C4-2B (cell line): Measurements from ENCODE around the gene ANKEF1.

Experiments
- ZFX ChIP-seq: fragments of 450-650 bp; IDR thresholded peaks from 2 replicates; pipeline ENCODE4 v1.6.1; 2017
- TF ChIP-seq, protein P1 (sequence below): fragments of 450-650 bp; conservative IDR thresholded peaks from 2 replicates; pipeline ENCODE4 v1.5.1; 2017; ENCODE audit warnings: mild to moderate bottlenecking

DNA sequence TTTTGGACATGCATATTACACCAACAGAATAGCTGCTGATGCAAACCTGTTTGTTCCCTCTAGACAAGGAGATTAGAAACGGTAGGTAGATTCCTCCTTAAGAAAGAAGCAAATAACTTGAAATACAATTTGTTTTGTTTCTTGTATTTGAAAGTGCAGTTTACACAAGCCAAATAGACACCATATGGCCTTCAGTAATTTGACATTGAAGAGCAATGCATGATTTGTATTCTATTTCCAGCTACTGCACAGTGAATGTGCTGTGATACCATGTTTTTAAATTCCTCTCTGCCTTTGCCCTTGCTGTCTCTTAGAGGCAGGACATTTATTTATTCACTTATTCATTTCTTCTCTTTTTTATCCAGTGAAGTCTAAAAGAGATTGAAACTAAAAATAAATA lies 31.9 kb upstream of the ANKEF1 start:
- TF ChIP-seq, protein P1, sequence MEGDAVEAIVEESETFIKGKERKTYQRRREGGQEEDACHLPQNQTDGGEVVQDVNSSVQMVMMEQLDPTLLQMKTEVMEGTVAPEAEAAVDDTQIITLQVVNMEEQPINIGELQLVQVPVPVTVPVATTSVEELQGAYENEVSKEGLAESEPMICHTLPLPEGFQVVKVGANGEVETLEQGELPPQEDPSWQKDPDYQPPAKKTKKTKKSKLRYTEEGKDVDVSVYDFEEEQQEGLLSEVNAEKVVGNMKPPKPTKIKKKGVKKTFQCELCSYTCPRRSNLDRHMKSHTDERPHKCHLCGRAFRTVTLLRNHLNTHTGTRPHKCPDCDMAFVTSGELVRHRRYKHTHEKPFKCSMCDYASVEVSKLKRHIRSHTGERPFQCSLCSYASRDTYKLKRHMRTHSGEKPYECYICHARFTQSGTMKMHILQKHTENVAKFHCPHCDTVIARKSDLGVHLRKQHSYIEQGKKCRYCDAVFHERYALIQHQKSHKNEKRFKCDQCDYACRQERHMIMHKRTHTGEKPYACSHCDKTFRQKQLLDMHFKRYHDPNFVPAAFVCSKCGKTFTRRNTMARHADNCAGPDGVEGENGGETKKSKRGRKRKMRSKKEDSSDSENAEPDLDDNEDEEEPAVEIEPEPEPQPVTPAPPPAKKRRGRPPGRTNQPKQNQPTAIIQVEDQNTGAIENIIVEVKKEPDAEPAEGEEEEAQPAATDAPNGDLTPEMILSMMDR = no peak
- TF ChIP-seq ZFX = no peak
